Endodermal cell (in vitro differentiated cells): ENCODE measurements around the gene DUS2. TPM values are rescaled to one million over a fixed set of nuclear protein-coding genes. Genes with fewer than 3 reads are reported as not detected.

ENCODE experiments used
- DNase-seq: peaks from one replicate; pipeline ENCODE4 v3.0.0-alpha.2; 2017
- H3K27ac ChIP-seq: 2 replicates; pipeline ENCODE4 v1.5.1; 2013; ENCODE audit warnings: mild to moderate bottlenecking, low read depth, low read length, moderate library complexity
- H3K27me3 ChIP-seq: 2 replicates; pipeline ENCODE4 v1.6.1; 2013; ENCODE audit warnings: mild to moderate bottlenecking, low read length, moderate library complexity; ENCODE audit not compliant: insufficient read depth, control insufficient read depth, poor library complexity, severe bottlenecking
- H3K36me3 ChIP-seq: 2 replicates; pipeline ENCODE4 v1.7.0; 2013; ENCODE audit warnings: mild to moderate bottlenecking, low read length, moderate library complexity; ENCODE audit not compliant: control insufficient read depth, insufficient read depth
- H3K4me1 ChIP-seq: one replicate; pipeline ENCODE4 v1.7.0; 2013; ENCODE audit warnings: low read length; ENCODE audit not compliant: control insufficient read depth, insufficient read depth
- H3K4me3 ChIP-seq: 2 replicates; pipeline ENCODE4 v1.5.1; 2013; ENCODE audit warnings: mild to moderate bottlenecking, low read length, moderate library complexity
- H3K9ac ChIP-seq: 2 replicates; pipeline ENCODE4 v1.6.1; 2013; ENCODE audit warnings: mild to moderate bottlenecking, low read length, moderate library complexity; ENCODE audit not compliant: poor library complexity, severe bottlenecking; ENCODE audit errors: extremely low read depth
- H3K9me3 ChIP-seq: 2 replicates; pipeline ENCODE4 v1.6.1; 2013; ENCODE audit warnings: mild to moderate bottlenecking, low read length, moderate library complexity; ENCODE audit not compliant: control insufficient read depth
- H3K27ac Mint-ChIP-seq: 2 replicates; pipeline ENCODE4 v1.8.0; 2020; ENCODE audit warnings: mixed read lengths
- H3K27me3 Mint-ChIP-seq: 2 replicates; pipeline ENCODE4 v1.8.0; 2021; ENCODE audit warnings: mild to moderate bottlenecking, mixed read lengths; ENCODE audit not compliant: insufficient read depth
- H3K36me3 Mint-ChIP-seq: 2 replicates; pipeline ENCODE4 v1.8.0; 2020; ENCODE audit warnings: low read depth, mixed read lengths
- H3K4me1 Mint-ChIP-seq: 2 replicates; pipeline ENCODE4 v1.8.0; 2020; ENCODE audit warnings: mixed read lengths
- H3K4me3 Mint-ChIP-seq: 2 replicates; pipeline ENCODE4 v1.8.0; 2020; ENCODE audit warnings: mild to moderate bottlenecking, moderate library complexity, mixed read lengths
- H3K9me3 Mint-ChIP-seq: 2 replicates; pipeline ENCODE4 v1.8.0; 2020; ENCODE audit warnings: mild to moderate bottlenecking, mixed read lengths
- WGBS, 2 experiments: methylation state at CpG; one replicate each; pipeline versions ENCODE4 v1.1.5 to v1.1.7; 2013; ENCODE audit warnings: missing lambda C conversion rate in 2 of 2, mixed read lengths in 1 of 2; ENCODE audit not compliant: insufficient coverage in 1 of 2, insufficient read length in 1 of 2; 5-methylcytosine and 5-hydroxymethylcytosine counted together
- total RNA-seq, 2 donors: library from RNA; stranded (reverse); fragmentation: NEBNext Ultra II Directional in 1 of 2; extraction: Animal tissue kit (Norgen Biotek cat#: 25700) in 1 of 2; gene quantifications; 2 replicates in 1 of 2; 3 replicates in 1 of 2; pipeline ENCODE4 v1.2.1, GENCODE V29; 2021
- TF ChIP-seq, protein P1 (sequence below): fragments of 200-600 bp; sonication (generic); conservative IDR thresholded peaks from 2 replicates; pipeline ENCODE4 v1.5.0; 2021; ENCODE audit warnings: antibody characterized with exemption, mild to moderate bottlenecking

DUS2 gene
- total RNA-seq, 2 donors from 2014 or later = 23.4 to 24.0 TPM

DNA sequence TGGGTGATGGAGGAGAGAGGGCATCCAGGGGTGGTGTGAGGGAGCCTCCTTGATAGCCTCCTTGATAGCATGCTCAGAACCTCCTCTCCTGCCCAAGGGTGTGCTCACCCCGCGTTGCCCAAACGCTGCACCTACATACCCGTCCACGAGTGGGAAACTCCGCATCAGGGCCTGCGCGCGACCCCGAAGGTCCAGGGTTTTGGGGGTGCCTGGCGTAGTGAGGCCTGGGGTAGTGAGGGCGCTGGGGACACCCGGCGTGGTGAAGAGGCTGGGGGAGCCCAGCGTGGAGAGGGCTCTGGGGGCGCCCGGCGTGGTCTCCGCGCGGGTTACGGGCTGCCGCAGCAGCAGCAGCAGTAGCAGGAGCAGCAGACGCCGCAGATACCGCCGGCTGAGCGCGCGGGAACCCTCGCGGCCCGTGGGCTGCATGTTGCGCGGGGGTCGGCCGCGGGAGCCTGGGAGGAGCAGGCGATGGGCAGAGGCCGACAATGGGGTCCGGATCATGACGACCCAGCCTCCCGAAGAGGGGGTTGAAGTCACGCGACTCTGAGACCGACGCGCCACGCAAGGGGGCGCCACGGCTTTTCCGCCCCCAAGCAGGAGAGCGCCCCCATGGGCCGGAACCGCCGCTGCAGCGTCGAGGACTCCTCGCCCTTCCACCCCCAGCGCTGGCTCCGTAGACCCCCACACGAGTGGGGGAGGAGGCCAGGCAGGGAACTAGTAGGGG is 43.0 kb upstream of the DUS2 start, which contains the start of gene DPEP3:
Gene DPEP3 (minus strand): TSS at position 545 of the 724 bp plus-strand sequence. CDS start 119 bp downstream, at position 426.
- no peak within 1 kb of the TSS for H3K27ac Mint-ChIP-seq
- peak; percentile 83 for DNase-seq
- H3K4me3 Mint-ChIP-seq = no peak within 1 kb of the TSS
- H3K36me3 Mint-ChIP-seq = no peaks in the 10 kb centered on the region
- peaks cover 9% of the 10 kb centered on the region for H3K9me3 Mint-ChIP-seq
- TF ChIP-seq, protein P1, sequence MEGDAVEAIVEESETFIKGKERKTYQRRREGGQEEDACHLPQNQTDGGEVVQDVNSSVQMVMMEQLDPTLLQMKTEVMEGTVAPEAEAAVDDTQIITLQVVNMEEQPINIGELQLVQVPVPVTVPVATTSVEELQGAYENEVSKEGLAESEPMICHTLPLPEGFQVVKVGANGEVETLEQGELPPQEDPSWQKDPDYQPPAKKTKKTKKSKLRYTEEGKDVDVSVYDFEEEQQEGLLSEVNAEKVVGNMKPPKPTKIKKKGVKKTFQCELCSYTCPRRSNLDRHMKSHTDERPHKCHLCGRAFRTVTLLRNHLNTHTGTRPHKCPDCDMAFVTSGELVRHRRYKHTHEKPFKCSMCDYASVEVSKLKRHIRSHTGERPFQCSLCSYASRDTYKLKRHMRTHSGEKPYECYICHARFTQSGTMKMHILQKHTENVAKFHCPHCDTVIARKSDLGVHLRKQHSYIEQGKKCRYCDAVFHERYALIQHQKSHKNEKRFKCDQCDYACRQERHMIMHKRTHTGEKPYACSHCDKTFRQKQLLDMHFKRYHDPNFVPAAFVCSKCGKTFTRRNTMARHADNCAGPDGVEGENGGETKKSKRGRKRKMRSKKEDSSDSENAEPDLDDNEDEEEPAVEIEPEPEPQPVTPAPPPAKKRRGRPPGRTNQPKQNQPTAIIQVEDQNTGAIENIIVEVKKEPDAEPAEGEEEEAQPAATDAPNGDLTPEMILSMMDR = peak; percentile 97
- Histone ChIP-seq H3K9ac (no peak within 1 kb of the TSS), H3K4me1 (no peaks in the 10 kb centered on the region), H3K36me3 (no peaks in the 10 kb centered on the region), H3K27ac (no peak within 1 kb of the TSS), H3K9me3 (no peaks in the 10 kb centered on the region), H3K27me3 (peaks cover 15% of the 10 kb centered on the region), H3K4me3 (no peak within 1 kb of the TSS)
- H3K27me3 Mint-ChIP-seq = peaks cover 20% of the 10 kb centered on the region
- H3K4me1 Mint-ChIP-seq = peaks cover 3% of the 10 kb centered on the region
- WGBS, 2 experiments = 94% methylated on average over 31 to 62 of the region's 62 CpGs

DNA sequence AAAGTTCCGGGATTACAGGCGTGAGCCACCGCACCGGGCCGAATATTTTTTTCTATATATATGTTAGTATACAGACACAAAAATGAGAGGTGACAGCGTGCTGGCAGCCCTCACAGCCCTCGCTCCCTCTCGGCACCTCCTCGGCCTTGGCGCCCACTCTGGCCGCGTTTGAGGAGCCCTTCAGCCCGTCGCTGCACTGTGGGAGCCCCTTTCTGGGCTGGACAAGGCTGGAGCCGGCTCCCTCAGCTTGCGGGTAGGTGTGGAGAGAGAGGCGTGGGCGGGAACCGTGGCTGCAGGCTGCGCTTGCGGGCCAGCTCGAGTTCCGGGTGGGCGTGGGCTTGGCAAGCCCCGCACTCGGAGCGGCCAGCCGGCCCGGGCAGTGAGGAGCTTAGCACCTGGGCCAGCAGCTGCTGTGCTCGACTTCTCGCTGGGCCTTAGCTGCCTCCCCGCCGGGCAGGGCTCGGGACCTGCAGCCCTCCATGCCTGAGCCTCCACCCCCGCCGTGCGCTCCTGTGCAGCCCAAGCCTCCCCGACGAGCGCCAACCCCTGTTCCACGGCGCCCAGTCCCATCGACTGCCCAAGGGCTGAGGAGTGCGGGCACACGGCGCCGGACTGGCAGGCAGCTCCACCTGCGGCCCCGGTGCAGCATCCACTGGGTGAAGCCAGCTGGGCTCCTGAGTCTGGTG is 40.9 kb upstream of the DUS2 start:
- Mint-ChIP-seq H3K36me3 (no peaks in the 10 kb centered on the region), H3K4me3 (no peak overlapping the region), H3K9me3 (peaks cover 9% of the 10 kb centered on the region), H3K4me1 (peaks cover 3% of the 10 kb centered on the region), H3K27ac (no peak overlapping the region), H3K27me3 (peaks cover 14% of the 10 kb centered on the region)
- WGBS, 2 experiments = 96% methylated on average over 25 to 44 of the region's 49 CpGs
- Histone ChIP-seq H3K4me3 (no peak overlapping the region), H3K9ac (no peak overlapping the region), H3K4me1 (no peaks in the 10 kb centered on the region), H3K9me3 (no peaks in the 10 kb centered on the region), H3K27me3 (peaks cover 9% of the 10 kb centered on the region), H3K36me3 (no peaks in the 10 kb centered on the region), H3K27ac (no peak overlapping the region)
- TF ChIP-seq, protein P1 = no peak
- DNase-seq = no peak

DNA sequence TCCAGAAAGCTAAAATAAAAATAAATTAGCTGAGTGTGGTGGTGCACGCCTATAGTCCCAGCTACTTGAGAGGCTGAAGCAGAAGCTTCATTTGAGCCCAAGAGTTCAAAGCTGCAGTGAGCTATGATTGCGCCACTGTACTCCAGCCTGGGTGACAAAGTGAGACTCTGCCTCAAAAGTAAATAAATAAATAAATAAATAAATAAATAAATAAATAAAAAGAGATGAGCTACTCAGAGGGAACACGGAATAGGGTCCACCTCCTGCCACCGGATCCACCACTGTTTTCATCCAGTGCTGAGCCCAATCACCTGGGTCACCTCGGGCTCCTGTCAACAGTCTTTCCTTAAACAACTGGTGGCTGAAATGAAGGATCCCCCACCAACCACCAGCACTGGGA is 36.1 kb upstream of the DUS2 start:
- Histone ChIP-seq H3K9me3 (no peaks in the 10 kb centered on the region), H3K27ac (no peak overlapping the region), H3K4me1 (no peaks in the 10 kb centered on the region), H3K27me3 (no peaks in the 10 kb centered on the region), H3K36me3 (no peaks in the 10 kb centered on the region), H3K4me3 (no peak overlapping the region), H3K9ac (no peak overlapping the region)
- Mint-ChIP-seq H3K27ac (no peak overlapping the region), H3K4me3 (no peak overlapping the region), H3K4me1 (peaks cover 3% of the 10 kb centered on the region), H3K36me3 (no peaks in the 10 kb centered on the region), H3K9me3 (peaks cover 9% of the 10 kb centered on the region), H3K27me3 (peaks cover 21% of the 10 kb centered on the region)
- TF ChIP-seq, protein P1 = no peak
- 88 to 93% methylated on average over 4 of the region's 5 CpGs for WGBS, 2 experiments
- DNase-seq = no peak
